HG02571 (cell line): ENCODE data around the gene GBP5.

Source experiments
- ATAC-seq: cut with Tn5 transposase; IDR thresholded peaks from one replicate; pipeline ENCODE4 v1.9.1; 2021; ENCODE audit warnings: mild to moderate bottlenecking, moderate library complexity; ENCODE audit not compliant: unreplicated experiment

Gene GBP5

GRCh38 chr1:89272269-89273041 lies at the start of gene GBP5:
Gene GBP5, minus strand, starts transcription at chr1:89272860. Its CDS starts 3,305 bp downstream, at chr1:89269555.
- peak; percentile 72 for ATAC-seq

- no peak for ATAC-seq
These were observed 49.7 kb upstream of the GBP5 start for GRCh38 chr1:89322402-89322801.

GRCh38 chr1:89312572-89312971 lies 39.9 kb upstream of the GBP5 start:
- no peak for ATAC-seq

- no peak for ATAC-seq
These were observed 39.1 kb upstream of the GBP5 start for GRCh38 chr1:89311757-89312156.

GRCh38 chr1:89310976-89311375 lies 38.3 kb upstream of the GBP5 start:
- no peak for ATAC-seq

GRCh38 chr1:89310505-89310904 lies 37.8 kb upstream of the GBP5 start:
- peak; percentile 87 for ATAC-seq

GRCh38 chr1:89309828-89310227 lies 37.2 kb upstream of the GBP5 start:
- no peak for ATAC-seq

- ATAC-seq = no peak
These were observed 33.6 kb upstream of the GBP5 start for GRCh38 chr1:89306273-89306672.

- no peak for ATAC-seq
These were observed 32.8 kb upstream of the GBP5 start for GRCh38 chr1:89305493-89305892.

GRCh38 chr1:89304572-89305230 lies 32.0 kb upstream of the GBP5 start:
- ATAC-seq = no peak

GRCh38 chr1:89302697-89303332 lies 30.2 kb upstream of the GBP5 start:
- no peak for ATAC-seq

GRCh38 chr1:89299739-89300463 lies 27.2 kb upstream of the GBP5 start:
- peak; percentile 91 for ATAC-seq

GRCh38 chr1:89298461-89298860 lies 25.8 kb upstream of the GBP5 start:
- ATAC-seq = peak; percentile 41

GRCh38 chr1:89295187-89295586 lies 22.5 kb upstream of the GBP5 start:
- no peak for ATAC-seq

- ATAC-seq = no peak
These were observed 18.6 kb upstream of the GBP5 start for GRCh38 chr1:89291276-89291675.

- no peak for ATAC-seq
These were observed 15.3 kb upstream of the GBP5 start for GRCh38 chr1:89288051-89288340.

- peak; percentile 13 for ATAC-seq
These were observed 14.8 kb upstream of the GBP5 start for GRCh38 chr1:89287181-89288050.

GRCh38 chr1:89286549-89287180 lies 14.0 kb upstream of the GBP5 start:
- peak; percentile 90 for ATAC-seq

- no peak for ATAC-seq
These were observed 13.2 kb upstream of the GBP5 start for GRCh38 chr1:89285745-89286380.
